HepG2 (cell line): ENCODE measurements around the gene PPM1M. TPM values are rescaled to one million over a fixed set of nuclear protein-coding genes. Genes with fewer than 3 reads are reported as not detected.

Experiments used
- FOSL2 ChIP-seq: sonication (generic); formaldehyde crosslinking; IDR thresholded peaks from 2 replicates; pipeline ENCODE4 v1.4.0; 2020; ENCODE audit warnings: missing genetic modification reagents
- HNRNPLL ChIP-seq: fragments of 200-400 bp; formaldehyde crosslinking; IDR thresholded peaks from 2 replicates; pipeline ENCODE4 v1.6.1; 2017; ENCODE audit warnings: mild to moderate bottlenecking, low read depth, low read length; ENCODE audit not compliant: poor library complexity, severe bottlenecking
- KAT7 ChIP-seq: IDR thresholded peaks from 2 replicates; pipeline ENCODE4 v1.6.1; 2018; ENCODE audit warnings: borderline replicate concordance, missing compliant biosample characterization
- KLF16 ChIP-seq, 2 experiments: sonication (generic) in 1 of 2; formaldehyde crosslinking in 1 of 2; IDR thresholded peaks; 2 replicates each; pipeline versions ENCODE4 v1.6.1 to v1.8.0; 2016 to 2023; ENCODE audit warnings: missing genetic modification reagents in 2 of 2, missing compliant biosample characterization in 1 of 2
- MATR3 ChIP-seq: sonication (generic); formaldehyde crosslinking; IDR thresholded peaks from 2 replicates; pipeline ENCODE4 v1.4.0; 2020; ENCODE audit warnings: missing genetic modification reagents
- REL ChIP-seq: sonication (generic); formaldehyde crosslinking; conservative IDR thresholded peaks from 2 replicates; pipeline ENCODE4 v1.8.0; 2022; ENCODE audit warnings: mild to moderate bottlenecking, missing genetic modification reagents, moderate library complexity
- SP5 ChIP-seq: IDR thresholded peaks from 2 replicates; pipeline ENCODE4 v1.6.1; 2016; ENCODE audit warnings: low read depth, borderline replicate concordance
- TBP ChIP-seq: sonication (generic); formaldehyde crosslinking; IDR thresholded peaks from 2 replicates; pipeline ENCODE4 v1.5.0; 2020; ENCODE audit warnings: missing genetic modification reagents
- TFDP2 ChIP-seq: sonication (generic); formaldehyde crosslinking; IDR thresholded peaks from 2 replicates; pipeline ENCODE4 v1.4.0; 2020; ENCODE audit warnings: missing genetic modification reagents
- TGIF2 ChIP-seq: IDR thresholded peaks from 2 replicates; pipeline ENCODE4 v1.6.1; 2016; ENCODE audit warnings: control low read depth, missing compliant biosample characterization
- ZFP36L2 ChIP-seq: sonication (generic); formaldehyde crosslinking; IDR thresholded peaks from 2 replicates; pipeline ENCODE4 v1.4.0; 2020; ENCODE audit warnings: missing genetic modification reagents
- ZNF281 ChIP-seq: sonication (generic); formaldehyde crosslinking; IDR thresholded peaks from 2 replicates; pipeline ENCODE4 v1.4.0; 2020; ENCODE audit warnings: missing genetic modification reagents, borderline replicate concordance
- ZNF616 ChIP-seq: sonication (generic); formaldehyde crosslinking; IDR thresholded peaks from 2 replicates; pipeline ENCODE4 v1.5.0; 2020; ENCODE audit warnings: low read depth, mild to moderate bottlenecking, missing genetic modification reagents
- polyA plus RNA-seq, 8 experiments: library from polyadenylated mRNA; depleted of rRNA in 3 of 8; stranded (reverse) in 7 of 8; unstranded in 1 of 8; fragments of >200 nt; fragmentation: Illumina TruSeq in 4 of 8; extraction: Trizol in 4 of 8; gene quantifications; 2 replicates each; pipeline versions ENCODE4 v1.2.1 to v1.2.3, GENCODE V29; 2011 to 2016; ENCODE audit warnings: low read depth in 4 of 8, missing spikeins in 1 of 8, mixed read lengths in 1 of 8; ENCODE audit not compliant: insufficient read depth in 1 of 8
- total RNA-seq, 5 experiments: library from RNA; depleted of rRNA; stranded (reverse); fragments of >200 nt; fragmentation: Illumina TruSeq; extraction: Trizol; gene quantifications; 2 replicates each; pipeline ENCODE4 v1.2.3, GENCODE V29; 2016; ENCODE audit warnings: low read depth in 1 of 5
- TF ChIP-seq, protein P1 (sequence below): sonication (generic); formaldehyde crosslinking; IDR thresholded peaks from 2 replicates; pipeline ENCODE4 v1.4.0; 2020; ENCODE audit warnings: mild to moderate bottlenecking, missing genetic modification reagents, borderline replicate concordance
- TF ChIP-seq, protein P2 (sequence below), 2 experiments: IDR thresholded peaks; 2 replicates each; pipeline ENCODE4 v1.6.1; 2011 to 2012; ENCODE audit warnings: low read length in 2 of 2, borderline replicate concordance in 1 of 2, low read depth in 1 of 2, mild to moderate bottlenecking in 1 of 2, moderate library complexity in 1 of 2

PPM1M gene
- total and polyA plus RNA-seq, 2 of the 13 experiments (the other 11 are each of a cell fraction or from before 2014, with no cell fraction given) = 2.5 to 5.9 TPM

GRCh38 chr3:52277071-52277964, 31.8 kb downstream of the PPM1M start (continued):
- TF ChIP-seq, protein P1, sequence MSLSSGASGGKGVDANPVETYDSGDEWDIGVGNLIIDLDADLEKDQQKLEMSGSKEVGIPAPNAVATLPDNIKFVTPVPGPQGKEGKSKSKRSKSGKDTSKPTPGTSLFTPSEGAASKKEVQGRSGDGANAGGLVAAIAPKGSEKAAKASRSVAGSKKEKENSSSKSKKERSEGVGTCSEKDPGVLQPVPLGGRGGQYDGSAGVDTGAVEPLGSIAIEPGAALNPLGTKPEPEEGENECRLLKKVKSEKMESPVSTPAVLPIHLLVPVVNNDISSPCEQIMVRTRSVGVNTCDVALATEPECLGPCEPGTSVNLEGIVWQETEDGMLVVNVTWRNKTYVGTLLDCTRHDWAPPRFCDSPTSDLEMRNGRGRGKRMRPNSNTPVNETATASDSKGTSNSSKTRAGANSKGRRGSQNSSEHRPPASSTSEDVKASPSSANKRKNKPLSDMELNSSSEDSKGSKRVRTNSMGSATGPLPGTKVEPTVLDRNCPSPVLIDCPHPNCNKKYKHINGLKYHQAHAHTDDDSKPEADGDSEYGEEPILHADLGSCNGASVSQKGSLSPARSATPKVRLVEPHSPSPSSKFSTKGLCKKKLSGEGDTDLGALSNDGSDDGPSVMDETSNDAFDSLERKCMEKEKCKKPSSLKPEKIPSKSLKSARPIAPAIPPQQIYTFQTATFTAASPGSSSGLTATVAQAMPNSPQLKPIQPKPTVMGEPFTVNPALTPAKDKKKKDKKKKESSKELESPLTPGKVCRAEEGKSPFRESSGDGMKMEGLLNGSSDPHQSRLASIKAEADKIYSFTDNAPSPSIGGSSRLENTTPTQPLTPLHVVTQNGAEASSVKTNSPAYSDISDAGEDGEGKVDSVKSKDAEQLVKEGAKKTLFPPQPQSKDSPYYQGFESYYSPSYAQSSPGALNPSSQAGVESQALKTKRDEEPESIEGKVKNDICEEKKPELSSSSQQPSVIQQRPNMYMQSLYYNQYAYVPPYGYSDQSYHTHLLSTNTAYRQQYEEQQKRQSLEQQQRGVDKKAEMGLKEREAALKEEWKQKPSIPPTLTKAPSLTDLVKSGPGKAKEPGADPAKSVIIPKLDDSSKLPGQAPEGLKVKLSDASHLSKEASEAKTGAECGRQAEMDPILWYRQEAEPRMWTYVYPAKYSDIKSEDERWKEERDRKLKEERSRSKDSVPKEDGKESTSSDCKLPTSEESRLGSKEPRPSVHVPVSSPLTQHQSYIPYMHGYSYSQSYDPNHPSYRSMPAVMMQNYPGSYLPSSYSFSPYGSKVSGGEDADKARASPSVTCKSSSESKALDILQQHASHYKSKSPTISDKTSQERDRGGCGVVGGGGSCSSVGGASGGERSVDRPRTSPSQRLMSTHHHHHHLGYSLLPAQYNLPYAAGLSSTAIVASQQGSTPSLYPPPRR = no peak
- peak; percentile 48; the same call in 1 of the 2 replicates for TF ChIP-seq TGIF2 (CRISPR knock-in tag)
- peak; percentile 56; the same call in 1 of the 2 replicates for TF ChIP-seq KAT7 (CRISPR knock-in tag)
- peak; percentile 53; the same call in 1 of the 2 replicates for TF ChIP-seq SP5 (CRISPR knock-in tag)
- TF ChIP-seq HNRNPLL = peak; percentile 38
- TF ChIP-seq TBP (CRISPR knock-in tag) = no peak
- no peak for TF ChIP-seq FOSL2 (CRISPR knock-in tag)
- TF ChIP-seq ZNF281 (CRISPR knock-in tag) = peak; percentile 8; the same call in 1 of the 2 replicates
- TF ChIP-seq KLF16 (CRISPR knock-in tag; IDR thresholded peaks at IDR 0.05) = no peak
- TF ChIP-seq ZFP36L2 (CRISPR knock-in tag) = no peak
- TF ChIP-seq MATR3 (CRISPR knock-in tag) = no peak
- TF ChIP-seq, protein P2, sequence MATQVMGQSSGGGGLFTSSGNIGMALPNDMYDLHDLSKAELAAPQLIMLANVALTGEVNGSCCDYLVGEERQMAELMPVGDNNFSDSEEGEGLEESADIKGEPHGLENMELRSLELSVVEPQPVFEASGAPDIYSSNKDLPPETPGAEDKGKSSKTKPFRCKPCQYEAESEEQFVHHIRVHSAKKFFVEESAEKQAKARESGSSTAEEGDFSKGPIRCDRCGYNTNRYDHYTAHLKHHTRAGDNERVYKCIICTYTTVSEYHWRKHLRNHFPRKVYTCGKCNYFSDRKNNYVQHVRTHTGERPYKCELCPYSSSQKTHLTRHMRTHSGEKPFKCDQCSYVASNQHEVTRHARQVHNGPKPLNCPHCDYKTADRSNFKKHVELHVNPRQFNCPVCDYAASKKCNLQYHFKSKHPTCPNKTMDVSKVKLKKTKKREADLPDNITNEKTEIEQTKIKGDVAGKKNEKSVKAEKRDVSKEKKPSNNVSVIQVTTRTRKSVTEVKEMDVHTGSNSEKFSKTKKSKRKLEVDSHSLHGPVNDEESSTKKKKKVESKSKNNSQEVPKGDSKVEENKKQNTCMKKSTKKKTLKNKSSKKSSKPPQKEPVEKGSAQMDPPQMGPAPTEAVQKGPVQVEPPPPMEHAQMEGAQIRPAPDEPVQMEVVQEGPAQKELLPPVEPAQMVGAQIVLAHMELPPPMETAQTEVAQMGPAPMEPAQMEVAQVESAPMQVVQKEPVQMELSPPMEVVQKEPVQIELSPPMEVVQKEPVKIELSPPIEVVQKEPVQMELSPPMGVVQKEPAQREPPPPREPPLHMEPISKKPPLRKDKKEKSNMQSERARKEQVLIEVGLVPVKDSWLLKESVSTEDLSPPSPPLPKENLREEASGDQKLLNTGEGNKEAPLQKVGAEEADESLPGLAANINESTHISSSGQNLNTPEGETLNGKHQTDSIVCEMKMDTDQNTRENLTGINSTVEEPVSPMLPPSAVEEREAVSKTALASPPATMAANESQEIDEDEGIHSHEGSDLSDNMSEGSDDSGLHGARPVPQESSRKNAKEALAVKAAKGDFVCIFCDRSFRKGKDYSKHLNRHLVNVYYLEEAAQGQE (IDR thresholded peaks at IDR 0.05; ENCODE audit: borderline replicate concordance in 1 of 2, low read depth in 1 of 2, low read length in 2 of 2) = 0 out of 4 replicates have a peak, but pooled peaks of 1 of the 2 experiments have one; percentile 25
- TF ChIP-seq TFDP2 (CRISPR knock-in tag) = peak; percentile 38; the same call in 1 of the 2 replicates
- no peak for TF ChIP-seq ZNF616 (CRISPR knock-in tag)
- 0 out of 2 replicates have a peak, but pooled peaks have one; percentile 19 for TF ChIP-seq REL (CRISPR knock-in tag)
